Lung (tissue), 12 donors: ENCODE results near the gene ASTN2. TPM values are rescaled to one million over a fixed set of nuclear protein-coding genes. Genes with fewer than 3 reads are reported as not detected.

Source experiments
- ATAC-seq: fragments of 200-7000 bp; cut with Tn5 transposase; one replicate; pipeline ENCODE4 v1.9.1; 2020; ENCODE audit warnings: moderate number of reproducible peaks; ENCODE audit not compliant: insufficient read depth, low FRiP score
- DNase-seq, 3 donors: peaks; one replicate each; pipeline ENCODE4 v3.0.0-alpha.2; 2013 to 2017
- H3K27ac ChIP-seq, 2 donors: one replicate each; pipeline ENCODE4 v1.5.1; 2013; ENCODE audit warnings: mild to moderate bottlenecking in 2 of 2, moderate library complexity in 2 of 2, control low read depth in 1 of 2, inconsistent platforms in 1 of 2, low read depth in 1 of 2, low read length in 1 of 2
- H3K27me3 ChIP-seq, 3 donors: one replicate each; pipeline ENCODE4 v1.5.1; 2013; ENCODE audit warnings: low read length in 2 of 3; ENCODE audit not compliant: control insufficient read depth in 3 of 3, insufficient read depth in 3 of 3
- H3K36me3 ChIP-seq, 4 donors: one replicate each; pipeline ENCODE4 v1.5.1; 2013; ENCODE audit warnings: low read length in 4 of 4, mild to moderate bottlenecking in 1 of 4, moderate library complexity in 1 of 4; ENCODE audit not compliant: control insufficient read depth in 4 of 4, insufficient read depth in 4 of 4
- H3K4me1 ChIP-seq, 5 donors: one replicate each; pipeline ENCODE4 v1.5.1; 2013; ENCODE audit warnings: low read length in 5 of 5, mild to moderate bottlenecking in 2 of 5, moderate library complexity in 1 of 5; ENCODE audit not compliant: control insufficient read depth in 5 of 5, insufficient read depth in 5 of 5
- H3K4me3 ChIP-seq: one replicate; pipeline ENCODE4 v1.5.1; 2013; ENCODE audit warnings: mild to moderate bottlenecking, control low read depth, moderate library complexity
- H3K9ac ChIP-seq, 2 donors: one replicate each; pipeline ENCODE4 v1.5.1; 2013; ENCODE audit warnings: low read length in 2 of 2, control low read depth in 1 of 2; ENCODE audit not compliant: insufficient read depth in 1 of 2
- H3K9me3 ChIP-seq, 4 donors: one replicate each; pipeline ENCODE4 v1.5.1; 2013; ENCODE audit warnings: low read length in 3 of 4, mild to moderate bottlenecking in 1 of 4, moderate library complexity in 1 of 4; ENCODE audit not compliant: control insufficient read depth in 4 of 4, insufficient read depth in 3 of 4
- CTCF ChIP-seq: IDR thresholded peaks from 2 replicates; pipeline ENCODE4 v1.5.1; 2012; ENCODE audit warnings: mild to moderate bottlenecking; ENCODE audit errors: control extremely low read depth, extremely low read depth
- WGBS, 2 donors: extraction: QIAGEN DNeasy Blood & Tissue Kit; methylation state at CpG; one replicate each; pipeline ENCODE4 v1.1.7; 2013; 5-methylcytosine and 5-hydroxymethylcytosine counted together
- polyA plus RNA-seq, 2 donors: library from polyadenylated mRNA; stranded (reverse); fragments of 200-250 nt; gene quantifications; one replicate each; pipeline ENCODE4 v1.2.1, GENCODE V29; 2013
- total RNA-seq, 2 donors: library from RNA; depleted of rRNA in 1 of 2; stranded (reverse); fragments of >200 nt in 1 of 2; gene quantifications; one replicate each; pipeline ENCODE4 v1.2.1, GENCODE V29; 2014 to 2021
- donor health status: control.
- donor health status: control.
- donor health status: Bipolar disorder and iron deficiency.
- donor health status: healthy.
- donor health status: DM: yes; HTN: yes; CAD: no.

ASTN2 gene
- total and polyA plus RNA-seq, 4 donors, result 1.4 to 7.0 (median 3.3) TPM

DNA sequence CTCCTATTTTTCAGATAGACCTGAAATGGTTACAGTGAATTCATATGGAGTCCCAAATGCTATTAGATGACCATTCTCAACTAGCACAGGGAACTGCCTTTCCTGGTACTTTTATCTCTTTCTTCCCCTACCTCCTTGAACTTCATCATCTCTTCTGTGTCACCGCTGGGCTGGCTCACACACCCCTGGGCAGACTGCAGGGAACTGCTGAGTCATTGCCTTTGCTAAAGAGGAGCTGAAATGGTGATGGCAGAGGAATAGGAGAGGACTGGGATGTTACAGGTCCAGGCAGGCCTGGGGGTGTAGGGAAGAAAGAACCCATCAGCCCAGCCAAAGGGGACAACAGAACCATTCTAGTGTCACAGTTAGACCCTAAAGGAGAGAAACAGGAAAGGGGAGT is 322.3 kb downstream of the ASTN2 start:
- ATAC-seq (no peak), DNase-seq (no peak)
- H3K27me3 ChIP-seq, result no peaks in the 10 kb centered on the region
- no peak overlapping the region for H3K27ac ChIP-seq
- WGBS, 2 donors, result 0 to 20% methylated on average over 1 of the region's 1 CpG
- no peak for TF ChIP-seq CTCF
- H3K9ac ChIP-seq, result no peak overlapping the region
- H3K4me3 ChIP-seq, result no peak overlapping the region
- no peaks in the 10 kb centered on the region for H3K36me3 ChIP-seq
- no peaks in the 10 kb centered on the region for H3K4me1 ChIP-seq
- H3K9me3 ChIP-seq, result no peaks in the 10 kb centered on the region

GRCh38 chr9:117091529-117091928 is 323.3 kb downstream of the ASTN2 start:
- no peak for TF ChIP-seq CTCF
- H3K27me3 ChIP-seq, result no peaks in the 10 kb centered on the region
- H3K9ac ChIP-seq, result no peak overlapping the region
- H3K4me1 ChIP-seq, result no peaks in the 10 kb centered on the region
- no peak overlapping the region for H3K4me3 ChIP-seq
- 49 to 70% methylated on average over 4 of the region's 4 CpGs for WGBS, 2 donors
- ATAC-seq (no peak), DNase-seq (no peak)
- H3K27ac ChIP-seq, result no peak overlapping the region
- H3K36me3 ChIP-seq, result no peaks in the 10 kb centered on the region
- no peaks in the 10 kb centered on the region for H3K9me3 ChIP-seq

DNA sequence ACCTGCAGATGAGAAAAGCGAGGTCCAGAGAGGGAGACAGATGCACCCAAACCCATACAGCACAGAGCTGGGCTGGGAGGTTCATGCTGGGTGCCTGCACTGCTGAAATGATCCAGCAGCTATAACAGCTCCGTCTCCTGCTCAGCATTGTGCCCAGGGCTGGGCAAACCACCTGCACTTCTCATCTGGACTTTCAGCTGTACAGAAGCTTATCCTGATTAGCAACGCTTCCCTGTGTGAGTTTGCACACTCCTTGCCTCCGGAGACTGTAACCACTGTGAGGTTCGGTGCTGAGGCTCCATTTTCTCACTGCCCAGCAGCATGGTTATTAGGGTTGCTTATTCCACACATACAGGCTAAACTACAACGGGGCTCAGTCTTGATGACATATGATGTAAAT is 326.1 kb downstream of the ASTN2 start:
- H3K9me3 ChIP-seq, result no peaks in the 10 kb centered on the region

More for the DNA sequence above, 326.1 kb downstream of the ASTN2 start:
- no peak overlapping the region for H3K4me3 ChIP-seq
- no peaks in the 10 kb centered on the region for H3K36me3 ChIP-seq
- 79 to 84% methylated on average over 6 of the region's 6 CpGs for WGBS, 2 donors
- H3K27me3 ChIP-seq, result no peaks in the 10 kb centered on the region
- ATAC-seq, result no peak
- no peak for TF ChIP-seq CTCF
- H3K4me1 ChIP-seq, result no peaks in the 10 kb centered on the region
- H3K9ac ChIP-seq, result no peak overlapping the region
- no peak overlapping the region for H3K27ac ChIP-seq
- DNase-seq, result no peak
